Activated CD8-positive, alpha-beta memory T cell treated with anti-CD3 and anti-CD28 coated beads for 48 hours (primary cell): Measurements from ENCODE around the gene ZNRF4.
"Not testable (repeated sequence)": the region's sequence is repeated elsewhere in the genome, so short reads cannot be mapped to it uniquely, and the experiment has no call there.

Experiments
- DNase-seq, 3 experiments: peaks; one replicate each; pipeline ENCODE4 v3.0.0-alpha.2; 2020; ENCODE audit warnings: low read depth in 2 of 3, low spot score in 2 of 3

Gene ZNRF4, protein sequence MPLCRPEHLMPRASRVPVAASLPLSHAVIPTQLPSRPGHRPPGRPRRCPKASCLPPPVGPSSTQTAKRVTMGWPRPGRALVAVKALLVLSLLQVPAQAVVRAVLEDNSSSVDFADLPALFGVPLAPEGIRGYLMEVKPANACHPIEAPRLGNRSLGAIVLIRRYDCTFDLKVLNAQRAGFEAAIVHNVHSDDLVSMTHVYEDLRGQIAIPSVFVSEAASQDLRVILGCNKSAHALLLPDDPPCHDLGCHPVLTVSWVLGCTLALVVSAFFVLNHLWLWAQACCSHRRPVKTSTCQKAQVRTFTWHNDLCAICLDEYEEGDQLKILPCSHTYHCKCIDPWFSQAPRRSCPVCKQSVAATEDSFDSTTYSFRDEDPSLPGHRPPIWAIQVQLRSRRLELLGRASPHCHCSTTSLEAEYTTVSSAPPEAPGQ

DNA sequence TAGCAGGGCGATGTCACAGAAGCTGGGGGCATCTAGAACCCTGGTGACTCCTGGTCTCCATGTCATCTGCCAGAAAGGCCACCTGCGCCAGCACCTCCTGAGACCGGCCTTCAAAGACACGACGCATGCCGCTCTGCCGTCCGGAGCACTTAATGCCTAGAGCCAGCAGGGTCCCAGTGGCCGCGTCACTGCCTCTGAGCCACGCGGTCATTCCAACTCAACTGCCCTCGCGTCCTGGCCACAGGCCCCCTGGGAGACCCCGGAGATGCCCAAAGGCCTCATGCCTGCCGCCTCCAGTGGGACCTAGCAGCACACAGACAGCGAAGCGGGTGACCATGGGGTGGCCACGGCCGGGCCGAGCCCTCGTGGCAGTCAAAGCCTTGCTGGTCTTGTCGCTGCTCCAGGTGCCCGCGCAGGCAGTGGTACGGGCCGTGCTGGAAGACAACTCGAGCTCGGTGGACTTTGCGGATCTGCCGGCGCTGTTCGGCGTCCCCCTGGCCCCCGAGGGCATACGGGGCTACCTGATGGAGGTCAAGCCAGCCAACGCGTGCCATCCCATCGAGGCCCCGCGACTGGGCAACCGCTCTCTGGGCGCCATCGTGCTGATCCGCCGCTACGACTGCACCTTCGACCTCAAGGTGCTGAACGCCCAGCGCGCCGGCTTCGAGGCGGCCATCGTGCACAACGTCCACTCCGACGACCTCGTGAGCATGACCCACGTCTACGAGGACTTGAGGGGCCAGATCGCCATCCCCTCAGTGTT lies at the start of gene ZNRF4:
Gene ZNRF4 (plus strand): TSS at position 51 of the 763 bp plus-strand sequence. CDS start 75 bp downstream, at position 126.
- DNase-seq, result no peak

DNA sequence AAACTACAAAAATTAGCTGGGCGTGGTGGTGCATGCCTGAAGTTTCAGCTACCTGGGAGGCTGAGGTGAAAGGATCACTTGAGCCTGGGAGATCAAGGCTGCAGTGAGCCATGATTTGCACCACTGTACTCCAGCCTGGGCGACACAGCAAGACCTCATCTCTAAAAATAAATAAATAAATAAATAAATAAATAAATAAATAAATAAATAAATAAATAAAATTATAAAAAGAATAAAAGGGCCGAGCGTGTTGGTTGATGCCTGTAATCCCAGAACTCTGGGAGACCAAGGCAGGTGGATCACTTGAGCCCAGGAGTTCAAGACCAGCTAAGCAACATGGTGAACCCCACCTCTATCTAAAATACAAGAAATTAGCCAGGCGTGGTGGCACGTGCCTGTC lies 49.0 kb upstream of the ZNRF4 start:
- DNase-seq, result not testable (repeated sequence)

DNA sequence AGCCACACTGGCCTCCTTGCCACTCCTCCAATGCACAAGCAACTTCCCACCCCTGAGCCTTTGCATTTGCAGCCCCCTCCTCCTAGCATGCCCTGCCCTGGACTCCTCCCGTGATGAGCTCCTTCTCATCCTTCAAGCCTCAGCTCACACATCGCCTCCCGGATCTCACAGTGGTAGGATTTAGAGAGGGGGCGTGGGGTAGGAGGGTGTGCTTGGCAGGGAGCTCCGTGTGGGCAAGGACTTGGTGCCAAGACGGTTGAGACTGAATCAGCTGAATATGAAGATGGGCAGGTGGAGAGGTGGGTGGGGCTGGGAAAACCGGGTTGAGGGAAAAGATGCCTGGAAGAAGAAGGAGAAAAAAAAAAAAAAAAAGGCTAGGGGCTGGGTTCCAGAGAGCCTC lies 48.4 kb upstream of the ZNRF4 start:
- no peak for DNase-seq

DNA sequence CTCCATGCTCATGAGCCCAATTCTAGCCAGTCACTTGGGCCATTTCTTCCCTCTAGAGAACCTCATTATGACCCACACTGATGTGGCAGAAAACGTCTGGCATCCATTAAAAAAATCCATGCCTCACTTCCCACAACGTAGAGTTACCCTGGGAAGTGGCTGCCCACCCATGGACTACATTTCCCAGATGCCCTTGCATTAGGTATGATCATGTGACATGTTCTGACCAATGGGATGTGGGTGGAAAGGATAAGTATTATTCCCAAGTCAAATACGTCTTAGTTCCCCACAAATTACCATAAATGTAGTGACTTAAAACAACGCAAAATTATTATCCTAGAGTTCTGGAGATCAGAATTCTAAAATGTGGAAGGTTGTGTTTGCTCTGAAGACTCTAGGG lies 47.9 kb upstream of the ZNRF4 start:
- no peak for DNase-seq

DNA sequence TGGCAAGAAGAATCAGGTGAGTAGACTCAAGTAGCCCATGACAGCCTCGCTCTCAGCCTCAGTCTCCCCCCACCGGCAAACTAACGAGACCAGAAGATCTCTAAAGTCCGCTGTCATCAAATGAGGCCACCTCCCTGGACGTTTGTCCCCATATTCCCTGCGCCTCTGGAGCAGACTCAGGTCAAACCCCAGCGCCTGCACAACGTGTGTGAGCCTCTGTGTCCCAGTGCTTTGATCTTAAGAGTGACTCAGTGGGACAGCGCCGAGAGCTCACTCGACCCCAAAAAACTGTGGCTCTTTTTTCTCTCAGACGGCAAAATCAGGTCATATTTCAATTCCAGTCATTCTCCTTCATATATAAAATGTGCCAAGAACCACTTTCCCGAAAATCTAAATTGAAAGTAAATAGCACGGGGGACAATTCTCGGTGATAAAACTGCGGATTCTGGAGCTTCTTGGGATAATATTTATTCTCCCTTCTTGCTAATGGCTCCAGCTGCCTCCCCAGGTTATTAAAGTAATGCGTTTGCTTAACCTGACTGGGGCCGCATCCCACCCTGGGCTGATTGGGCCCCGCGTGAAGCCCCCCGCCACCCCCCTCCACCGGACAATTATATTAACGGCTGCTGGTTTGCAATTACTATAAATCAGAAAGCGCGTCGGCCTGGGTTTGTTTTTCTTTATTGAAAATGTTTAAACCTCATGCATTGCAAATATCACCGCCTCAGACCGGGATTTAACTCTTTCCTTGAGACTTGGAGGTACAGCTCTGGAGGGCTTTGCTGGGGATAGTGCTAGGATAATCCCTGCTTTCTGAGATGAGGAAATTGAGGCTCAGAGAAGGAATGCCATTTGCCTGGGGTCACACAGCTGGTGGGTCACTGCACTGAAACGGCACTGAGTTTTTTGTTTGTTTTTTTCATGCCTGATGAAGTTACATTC lies 37.5 kb upstream of the ZNRF4 start:
- DNase-seq, result no peak

DNA sequence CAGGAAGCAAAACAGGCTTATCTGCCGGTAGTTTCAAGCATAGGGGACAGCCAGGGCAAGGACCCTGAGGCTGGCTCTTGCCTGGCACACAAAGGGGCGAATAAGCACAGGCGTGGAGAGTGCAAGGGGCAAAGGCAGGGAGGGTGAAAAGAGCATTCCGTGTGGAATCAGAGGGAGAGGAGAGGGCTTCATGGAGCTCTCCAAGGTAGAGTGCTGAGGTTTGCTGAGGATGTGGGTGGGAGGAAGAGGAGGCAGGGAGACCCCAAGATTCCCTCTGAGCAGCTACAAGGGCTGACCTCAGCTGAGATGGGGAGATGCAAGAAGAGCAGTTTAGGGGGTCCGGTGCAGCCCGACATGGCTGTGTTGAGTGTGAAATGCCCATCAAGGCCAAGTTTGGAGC lies 36.5 kb upstream of the ZNRF4 start:
- DNase-seq, result no peak

DNA sequence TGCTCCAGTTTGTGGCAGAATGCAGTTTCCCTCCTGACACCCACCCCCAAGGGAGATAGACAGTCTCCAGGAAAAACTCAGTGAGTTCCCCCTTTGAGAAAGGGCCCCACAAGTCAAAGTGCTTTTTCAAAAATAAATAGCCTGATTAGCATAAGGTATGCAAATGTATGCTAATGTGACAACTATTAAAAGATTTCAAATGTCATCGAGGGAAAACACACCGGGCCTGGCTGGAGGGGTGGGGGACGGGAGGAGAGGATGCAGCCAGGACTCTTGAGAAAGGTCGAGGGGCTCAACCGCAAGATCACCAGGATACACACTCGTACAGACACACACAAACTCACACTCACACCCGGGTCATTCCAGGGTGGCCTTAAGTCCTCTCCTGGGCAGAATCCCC lies 34.3 kb upstream of the ZNRF4 start:
- DNase-seq, result no peak

DNA sequence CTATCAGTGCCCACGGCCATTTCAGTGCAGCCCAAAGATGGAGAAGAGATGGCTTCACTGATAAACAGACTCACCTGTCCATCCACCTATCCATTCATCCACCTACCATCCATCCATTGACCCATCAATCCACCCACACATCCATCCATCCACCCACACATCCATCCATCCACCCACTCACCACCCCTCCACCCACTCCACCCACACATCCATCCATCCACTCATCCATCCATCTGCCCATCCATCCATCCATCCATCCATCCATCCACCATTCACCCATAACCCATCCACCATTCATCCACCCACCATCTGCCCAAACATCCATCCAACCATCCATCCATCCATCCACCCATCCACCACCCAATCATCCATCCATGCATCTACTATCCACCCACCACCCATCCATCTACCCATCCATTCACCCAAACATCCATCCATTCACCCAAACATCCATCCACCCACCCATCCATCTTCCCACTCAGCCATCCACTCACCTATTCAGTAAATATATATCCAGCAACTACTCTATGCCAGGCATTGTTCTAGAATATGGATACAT lies 31.6 kb upstream of the ZNRF4 start:
- no peak for DNase-seq

DNA sequence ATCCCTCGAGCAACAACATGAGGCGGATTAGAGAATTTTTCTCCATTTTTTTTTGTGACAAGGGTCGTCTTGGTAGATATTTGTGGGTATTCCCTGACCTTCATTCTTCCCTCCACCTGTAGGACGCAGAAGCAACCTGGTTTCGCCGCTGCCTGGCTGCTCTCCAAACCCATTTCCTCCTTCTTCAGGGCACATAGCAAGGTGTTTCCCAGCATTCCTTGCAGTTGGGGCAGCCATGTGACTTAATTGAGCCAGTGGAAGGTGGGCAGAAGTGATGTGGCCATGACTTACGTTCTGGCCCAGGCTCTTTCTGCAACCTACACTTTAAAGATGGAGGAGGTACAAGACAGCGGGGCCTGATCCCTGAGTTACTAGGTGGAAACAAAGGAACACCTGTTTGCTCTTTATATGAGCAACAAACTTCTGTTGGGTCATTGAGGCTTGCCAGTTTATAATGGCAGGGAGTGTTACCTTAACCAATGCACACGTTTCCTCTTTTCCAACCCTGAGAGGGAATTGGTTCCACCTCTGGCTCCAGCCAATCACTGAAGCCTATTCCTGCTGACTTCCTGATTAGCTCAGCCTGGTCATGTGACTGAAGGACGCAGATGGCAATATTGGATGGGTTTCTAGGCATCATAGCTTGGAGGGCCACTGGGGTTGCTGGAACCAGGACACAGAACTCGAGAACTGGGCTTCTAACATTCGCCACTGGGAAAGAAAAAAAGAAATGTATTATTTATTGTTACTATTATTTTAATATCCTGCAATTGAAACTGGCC lies 30.8 kb upstream of the ZNRF4 start:
- DNase-seq, result no peak

DNA sequence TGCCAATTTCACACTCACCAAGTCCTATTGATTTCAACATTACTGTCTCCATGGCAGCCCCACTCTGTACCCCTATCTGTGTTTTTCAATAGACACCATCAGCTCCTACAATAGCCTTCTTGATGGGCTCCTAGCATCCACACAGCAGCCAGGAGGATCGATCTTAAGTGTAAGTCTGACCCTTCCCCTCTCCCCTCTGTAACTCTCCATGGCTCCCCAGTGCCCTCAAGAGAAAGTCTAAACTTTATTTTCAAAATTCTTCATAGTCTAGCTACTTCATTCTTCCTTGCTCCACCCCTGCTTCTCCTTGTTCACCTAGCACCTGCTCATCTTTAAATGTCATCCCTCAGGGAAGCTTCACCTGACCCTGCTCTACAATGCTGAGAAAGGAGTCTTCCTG lies 30.0 kb upstream of the ZNRF4 start:
- DNase-seq, result no peak

DNA sequence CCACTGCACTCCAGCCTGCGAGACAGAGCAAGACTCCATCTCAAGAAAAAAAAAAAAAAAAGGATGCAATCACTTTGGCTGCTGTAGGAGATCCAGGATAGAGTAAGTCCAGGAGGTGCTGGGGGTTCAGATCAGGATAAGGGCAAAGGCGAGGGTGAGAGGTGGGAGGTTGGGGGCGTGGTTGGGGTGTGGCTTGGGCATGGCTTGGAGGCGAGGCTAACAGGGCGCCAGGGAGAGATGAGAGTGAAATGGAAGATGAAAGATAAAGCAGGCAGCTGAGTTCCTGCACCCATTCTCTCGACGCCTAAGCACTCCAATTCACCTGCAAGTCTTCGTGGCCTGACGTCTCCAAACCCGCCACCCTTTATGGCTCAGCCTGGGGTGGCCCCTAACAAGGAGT lies 25.0 kb upstream of the ZNRF4 start:
- no peak for DNase-seq

DNA sequence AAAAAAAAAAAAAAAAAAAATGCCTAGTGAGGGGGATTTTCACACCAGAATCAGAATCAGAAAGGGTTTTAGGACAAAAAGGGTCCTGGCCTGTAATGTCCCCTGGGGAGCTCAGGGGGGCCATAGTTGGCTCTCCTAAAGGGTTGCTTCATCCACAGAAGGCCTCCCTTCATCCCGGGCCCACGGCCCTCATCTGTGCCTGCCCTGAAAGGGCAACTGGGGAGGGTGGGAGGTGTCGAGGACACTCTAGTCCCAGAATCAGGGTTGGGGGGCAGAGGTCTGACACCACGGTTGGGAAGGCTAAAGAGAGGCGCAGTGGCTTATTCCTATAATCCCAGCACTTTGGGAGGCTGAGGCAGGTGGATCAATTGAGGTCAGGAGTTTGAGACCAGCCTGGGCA lies 22.5 kb upstream of the ZNRF4 start:
- DNase-seq, result no peak

DNA sequence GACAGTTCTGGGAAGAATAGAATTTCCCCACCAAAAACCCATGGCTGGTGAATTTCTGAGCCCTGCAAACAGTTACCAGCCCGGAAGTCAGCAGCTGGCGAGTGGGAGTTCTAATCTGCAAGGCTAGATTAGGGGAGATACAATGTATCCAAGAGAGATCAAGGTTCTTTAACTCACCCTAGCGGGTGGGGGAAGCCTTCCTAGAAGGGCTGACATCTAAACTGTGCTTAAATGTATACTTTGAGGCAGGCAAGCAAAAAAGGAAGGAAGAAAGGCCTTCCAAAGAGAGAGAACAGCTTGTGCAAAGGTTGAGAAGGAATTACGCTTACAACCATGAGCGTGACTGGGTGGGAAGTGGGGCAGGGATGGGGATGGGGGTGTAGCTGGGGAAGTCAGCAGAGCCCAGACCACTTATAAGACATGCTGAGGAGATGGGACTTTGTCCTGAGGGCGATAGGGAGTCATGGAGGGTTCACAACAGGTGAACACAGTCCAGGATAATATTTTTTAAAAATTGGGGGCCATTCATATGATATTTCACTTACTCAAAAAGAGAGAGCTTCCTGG lies 20.8 kb upstream of the ZNRF4 start:
- no peak for DNase-seq

DNA sequence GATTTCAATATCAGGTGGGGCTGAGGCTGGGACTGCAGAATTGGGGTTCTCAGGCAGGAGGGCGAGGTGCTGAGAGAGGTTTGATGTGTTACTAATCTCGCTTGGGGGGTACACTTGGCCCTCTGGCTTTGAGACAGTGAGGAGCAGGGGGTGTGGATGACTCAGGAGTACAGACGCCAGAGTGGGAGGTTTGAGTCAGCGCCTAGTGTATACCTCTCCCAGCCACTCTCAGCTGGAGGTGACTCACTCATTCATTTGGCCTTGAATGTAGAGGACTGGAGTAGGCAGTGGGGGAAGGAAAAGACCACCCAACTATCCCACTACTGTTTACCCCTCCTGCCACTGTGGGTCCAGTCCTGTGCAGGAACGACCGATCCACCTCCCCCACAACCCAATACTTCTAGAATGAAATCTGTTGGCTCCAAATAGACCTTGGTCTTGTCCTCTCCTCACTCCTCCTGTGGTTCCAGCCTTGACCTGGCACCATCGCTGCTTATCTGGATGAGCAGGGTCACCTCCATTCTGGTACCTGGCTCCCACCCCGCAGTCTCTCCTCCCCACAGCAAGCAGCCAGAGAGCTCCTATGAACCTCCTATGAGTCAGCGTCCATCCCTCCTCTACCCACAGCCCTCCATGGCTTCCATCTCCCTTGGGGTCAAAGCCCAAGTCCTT lies 20.1 kb upstream of the ZNRF4 start:
- DNase-seq, result peak in 2 of 3 experiments; percentile 18 to 27

DNA sequence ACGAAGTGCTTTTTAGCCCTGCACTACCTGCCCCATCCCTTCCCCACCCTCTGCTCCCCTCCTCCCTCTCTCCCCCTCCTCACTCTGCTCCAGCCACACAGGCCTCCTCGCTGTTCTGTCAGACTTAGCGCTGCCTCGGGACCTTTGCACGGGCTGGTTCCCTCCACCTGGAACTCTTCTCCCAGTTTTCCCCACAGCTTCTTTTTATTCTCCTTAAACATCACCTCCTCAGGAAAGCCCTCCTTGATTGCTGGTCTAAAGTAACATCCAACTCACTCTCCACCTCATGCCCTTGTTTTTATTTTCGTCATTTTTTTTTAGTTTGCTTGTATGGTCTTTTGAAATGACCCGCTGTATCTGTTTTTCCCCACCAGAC lies 19.6 kb upstream of the ZNRF4 start:
- no peak for DNase-seq

DNA sequence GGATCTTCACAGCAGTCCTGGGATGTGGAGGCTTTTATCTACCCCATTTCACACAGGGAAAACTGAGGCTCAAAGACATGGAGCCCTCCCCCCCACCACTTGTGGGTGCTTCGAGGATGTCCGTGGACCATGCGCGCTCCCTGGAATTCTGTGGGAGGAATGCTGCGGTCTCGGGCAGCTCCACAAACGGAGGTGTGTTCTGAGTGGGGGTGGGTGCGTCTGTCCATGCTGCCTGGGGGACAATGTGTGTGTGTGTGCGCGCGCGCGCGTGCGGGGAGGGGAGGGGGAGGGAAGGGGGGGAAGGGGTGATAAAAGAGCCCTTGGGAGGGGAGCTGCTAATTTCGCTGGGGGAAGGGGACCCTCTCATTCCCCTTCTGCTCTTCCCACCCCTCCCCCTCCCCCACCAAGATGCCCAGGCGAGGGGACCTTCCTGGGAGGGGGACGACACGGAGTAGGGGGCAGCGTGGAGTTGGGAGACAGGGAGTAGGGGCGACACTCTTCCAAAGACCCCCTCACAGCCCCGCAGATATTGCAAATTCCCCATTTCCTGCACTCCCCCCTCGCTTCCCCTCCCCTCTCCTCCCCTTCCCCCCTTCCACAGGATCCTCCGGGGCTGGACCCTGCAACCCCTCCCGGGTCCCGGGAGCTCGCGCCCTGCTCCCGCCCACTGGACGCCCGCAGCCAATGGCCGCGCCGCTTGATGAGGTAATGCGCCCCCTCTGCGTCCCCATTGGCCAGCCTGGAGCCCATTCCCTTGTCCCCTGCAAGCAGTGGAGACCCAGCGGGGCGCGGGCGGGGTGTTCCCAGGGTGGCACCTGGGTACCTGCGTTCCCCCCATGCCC lies 18.9 kb upstream of the ZNRF4 start:
- no peak for DNase-seq

DNA sequence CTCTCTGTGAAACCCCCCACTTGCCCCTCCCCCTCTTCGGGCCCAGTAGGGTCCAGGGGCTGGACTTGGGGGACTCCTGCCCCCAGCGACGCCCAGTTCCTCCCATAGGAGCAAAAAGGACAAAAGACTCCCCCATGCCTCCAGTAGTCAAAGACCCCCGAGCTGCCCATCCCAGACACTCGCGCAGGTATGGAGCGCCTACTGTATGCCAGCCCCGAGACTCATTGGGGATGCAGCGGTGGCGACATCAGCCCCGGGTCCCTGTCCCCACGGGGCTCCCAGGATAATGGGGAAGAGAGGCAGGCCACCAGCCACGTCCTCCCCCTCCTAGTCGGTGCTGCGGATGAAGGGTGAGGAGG lies 18.3 kb upstream of the ZNRF4 start:
- no peak for DNase-seq

DNA sequence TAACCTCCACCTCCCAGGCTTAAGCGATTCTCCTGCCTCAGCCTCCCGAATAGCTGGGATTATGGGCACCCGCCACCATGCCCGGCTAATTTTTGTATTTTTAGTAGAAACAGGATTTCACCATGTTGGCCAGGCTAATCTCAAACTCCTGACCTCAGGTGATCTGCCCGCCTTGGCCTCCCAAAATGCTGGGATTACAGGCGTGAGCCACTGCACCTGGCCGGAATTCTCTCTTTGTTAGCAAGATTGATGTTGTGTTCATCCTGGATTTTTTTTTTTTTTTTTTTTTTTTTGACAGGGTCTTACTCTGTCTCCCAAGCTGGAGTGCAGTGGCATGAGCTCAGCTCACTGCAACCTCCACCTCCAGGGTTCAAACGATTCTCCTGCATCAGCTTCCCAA lies 16.5 kb upstream of the ZNRF4 start:
- DNase-seq, result not testable (repeated sequence)

DNA sequence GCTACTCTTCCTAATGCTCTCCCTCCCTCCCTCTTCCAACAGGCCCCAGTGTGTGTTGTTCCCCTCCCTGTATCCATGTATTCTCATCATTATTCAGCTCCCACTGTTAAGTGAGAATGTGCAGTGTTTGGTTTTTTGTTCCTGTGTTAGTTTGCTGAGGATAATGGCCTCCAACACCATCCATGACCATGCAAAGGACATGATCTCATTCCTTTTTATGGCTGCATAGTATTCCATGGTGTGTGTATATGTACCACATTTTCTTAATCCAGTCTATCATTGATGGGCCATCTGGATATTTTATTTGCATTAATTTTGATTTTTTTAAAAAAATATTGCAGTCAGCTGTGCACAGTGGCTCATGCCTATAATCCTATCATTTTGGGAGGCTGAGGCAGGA lies 15.8 kb upstream of the ZNRF4 start:
- DNase-seq, result no peak
